Prostate gland (tissue), 2 donors: ENCODE data around the gene CIART. TPM values are rescaled to one million over a fixed set of nuclear protein-coding genes. Genes with fewer than 3 reads are reported as not detected.
"Not testable (repeated sequence)": the region's sequence is repeated elsewhere in the genome, so short reads cannot be mapped to it uniquely, and the experiment has no call there.

Experiments
- DNase-seq: peaks from one replicate; pipeline ENCODE4 v3.0.0-alpha.2; 2019; ENCODE audit warnings: low spot score
- H3K27ac ChIP-seq, 2 donors: fragments of 200-600 bp; sonication (generic); 2 replicates each; pipeline ENCODE4 v1.5.1; 2017 to 2019
- H3K27me3 ChIP-seq: fragments of 200-600 bp; sonication (generic); replicated peaks from 2 replicates; pipeline ENCODE4 v1.5.1; 2019; ENCODE audit not compliant: insufficient read depth
- H3K36me3 ChIP-seq, 2 donors: fragments of 200-600 bp; sonication (generic); 1 replicate in 1 of 2; 2 replicates in 1 of 2; pipeline versions ENCODE4 v1.5.1 to v1.8.1; 2017 to 2019
- H3K4me1 ChIP-seq: fragments of 200-600 bp; sonication (generic); replicated peaks from 2 replicates; pipeline ENCODE4 v1.5.1; 2019
- H3K4me3 ChIP-seq, 2 donors: fragments of 200-600 bp; sonication (generic); 2 replicates each; pipeline ENCODE4 v1.5.1; 2017 to 2019
- H3K9me3 ChIP-seq: fragments of 200-600 bp; sonication (generic); 2 replicates; pipeline ENCODE4 v1.5.1; 2017
- POLR2A ChIP-seq: fragments of 450-650 bp; IDR thresholded peaks from one replicate; pipeline ENCODE4 v1.6.1; 2016; ENCODE audit warnings: antibody characterized with exemption, mild to moderate bottlenecking
- POLR2AphosphoS5 ChIP-seq: sonication (generic); formaldehyde crosslinking; IDR thresholded peaks from one replicate; pipeline ENCODE4 v1.6.1; 2017; ENCODE audit warnings: antibody characterized with exemption
- WGBS: methylation state at CpG from one replicate; pipeline ENCODE4 v1.1.5; 2018; 5-methylcytosine and 5-hydroxymethylcytosine counted together
- intact Hi-C: fragments of 100-400 bp; cut with DNase I; formaldehyde crosslinking; loops from one replicate; pipeline ENCODE4 v1.14.2; 2022
- total RNA-seq, 2 donors: library from RNA; depleted of rRNA; stranded (reverse); fragments of >200 nt; gene quantifications; one replicate each; pipeline ENCODE4 v1.1.0, GENCODE V29; 2016
- TF ChIP-seq, protein P1 (sequence below), 4 experiments: fragments of 200-600 bp in 2 of 4; fragments of 450-650 bp in 2 of 4; sonication (generic) in 2 of 4; IDR thresholded peaks; 1 replicate in 3 of 4; 2 replicates in 1 of 4; pipeline ENCODE4 v1.5.1; 2016 to 2019; ENCODE audit warnings: antibody characterized with exemption in 4 of 4, mild to moderate bottlenecking in 2 of 4, moderate library complexity in 2 of 4

Gene CIART
- total RNA-seq, 2 donors from 2014 or later, result 6.9 to 10.1 TPM

DNA sequence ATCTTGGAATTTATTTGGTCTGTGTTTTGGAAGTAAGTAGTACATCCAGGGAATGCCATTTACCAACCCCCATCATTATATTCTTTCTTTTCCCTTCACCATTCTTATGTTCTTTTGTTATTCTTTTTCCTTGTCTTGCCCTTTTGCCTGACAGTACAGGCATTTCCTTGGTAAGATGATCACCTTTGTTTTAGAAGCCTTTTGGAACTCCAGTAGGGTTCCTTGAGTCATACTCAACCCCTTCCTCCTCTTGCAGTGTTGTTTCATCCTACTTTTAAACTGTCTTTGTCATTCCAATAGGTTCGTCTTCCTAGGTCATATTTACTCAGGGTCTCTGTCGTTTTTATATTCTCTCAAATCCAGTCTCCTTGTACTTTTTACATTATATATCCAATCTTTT, 20.5 kb downstream of the CIART start:
- H3K27ac ChIP-seq, result no peak overlapping the region
- no peaks in the 10 kb centered on the region for H3K27me3 ChIP-seq
- no peaks in the 10 kb centered on the region for H3K9me3 ChIP-seq
- no peak overlapping the region for H3K4me3 ChIP-seq
- intact Hi-C loops, result no loop called here
- 79% methylated on average over 2 of the region's 2 CpGs for WGBS
- TF ChIP-seq, protein P1, sequence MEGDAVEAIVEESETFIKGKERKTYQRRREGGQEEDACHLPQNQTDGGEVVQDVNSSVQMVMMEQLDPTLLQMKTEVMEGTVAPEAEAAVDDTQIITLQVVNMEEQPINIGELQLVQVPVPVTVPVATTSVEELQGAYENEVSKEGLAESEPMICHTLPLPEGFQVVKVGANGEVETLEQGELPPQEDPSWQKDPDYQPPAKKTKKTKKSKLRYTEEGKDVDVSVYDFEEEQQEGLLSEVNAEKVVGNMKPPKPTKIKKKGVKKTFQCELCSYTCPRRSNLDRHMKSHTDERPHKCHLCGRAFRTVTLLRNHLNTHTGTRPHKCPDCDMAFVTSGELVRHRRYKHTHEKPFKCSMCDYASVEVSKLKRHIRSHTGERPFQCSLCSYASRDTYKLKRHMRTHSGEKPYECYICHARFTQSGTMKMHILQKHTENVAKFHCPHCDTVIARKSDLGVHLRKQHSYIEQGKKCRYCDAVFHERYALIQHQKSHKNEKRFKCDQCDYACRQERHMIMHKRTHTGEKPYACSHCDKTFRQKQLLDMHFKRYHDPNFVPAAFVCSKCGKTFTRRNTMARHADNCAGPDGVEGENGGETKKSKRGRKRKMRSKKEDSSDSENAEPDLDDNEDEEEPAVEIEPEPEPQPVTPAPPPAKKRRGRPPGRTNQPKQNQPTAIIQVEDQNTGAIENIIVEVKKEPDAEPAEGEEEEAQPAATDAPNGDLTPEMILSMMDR (IDR thresholded peaks at IDR 0.05), result no peak
- TF ChIP-seq POLR2AphosphoS5 (no peak), POLR2A (no peak)
- DNase-seq, result no peak
- H3K4me1 ChIP-seq, result no peaks in the 10 kb centered on the region
- no peaks in the 10 kb centered on the region for H3K36me3 ChIP-seq

DNA sequence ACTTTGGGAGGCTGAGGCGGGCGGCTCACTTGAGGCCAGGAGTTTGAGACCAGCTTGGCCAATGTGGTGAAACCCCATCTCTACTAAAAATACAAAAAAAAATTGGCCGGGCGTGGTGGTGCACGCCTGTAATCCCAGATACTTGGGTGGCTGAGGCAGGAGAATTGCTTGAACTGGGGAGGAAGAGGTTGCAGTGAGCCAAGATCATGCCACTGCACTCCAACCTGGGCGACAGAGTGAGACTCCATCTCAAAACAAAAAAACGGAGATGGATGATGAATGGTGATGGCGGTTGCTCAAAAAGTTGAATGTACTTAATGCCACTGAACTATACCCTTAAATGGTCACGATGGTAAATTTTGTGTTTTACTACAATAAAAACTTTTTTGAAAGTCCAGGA, 26.2 kb downstream of the CIART start:
- H3K36me3 ChIP-seq, DNase-seq, H3K4me3 ChIP-seq, H3K4me1 ChIP-seq, H3K27me3 ChIP-seq, H3K9me3 ChIP-seq, H3K27ac ChIP-seq, intact Hi-C loops: not testable (repeated sequence)
- WGBS, result 94% methylated on average over 9 of the region's 9 CpGs

DNA sequence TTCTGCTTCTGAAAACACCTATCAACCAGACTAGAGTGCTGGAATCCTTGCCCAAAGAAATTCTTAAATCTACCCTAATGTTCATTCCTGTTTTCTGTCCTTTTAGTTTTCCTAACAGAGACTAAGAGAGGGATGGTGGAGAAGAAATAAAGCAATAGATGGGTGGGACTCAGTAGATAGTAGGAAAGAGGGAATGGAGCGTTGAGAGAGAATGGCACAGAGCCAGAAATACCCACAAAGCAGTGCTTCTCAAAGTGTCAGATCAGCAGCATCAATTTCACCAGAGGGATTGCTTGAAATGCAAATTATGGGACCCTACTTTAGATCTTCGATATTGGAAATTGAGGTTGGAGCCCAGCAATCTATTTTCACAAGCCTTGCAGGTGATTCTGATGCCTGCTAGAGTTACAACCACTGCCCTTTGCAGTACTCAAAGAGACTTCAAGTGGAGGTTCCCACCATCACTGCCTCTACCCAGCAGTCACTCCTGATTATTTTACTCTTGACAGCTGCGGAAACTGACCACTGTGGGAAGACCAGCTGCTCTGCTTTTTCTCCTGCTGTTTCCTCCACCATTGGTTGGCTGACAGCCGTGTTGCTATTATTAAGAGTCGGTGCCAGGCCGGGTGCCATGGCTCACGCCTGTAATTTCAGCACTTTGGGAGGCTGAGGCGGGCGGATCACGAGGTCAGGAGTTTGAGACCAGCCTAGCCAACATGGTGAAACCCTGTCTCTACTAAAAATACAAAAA, 27.6 kb downstream of the CIART start:
- intact Hi-C loops, result no loop called here
- no peaks in the 10 kb centered on the region for H3K36me3 ChIP-seq
- WGBS, result 84% methylated on average over 10 of the region's 10 CpGs
- DNase-seq, result no peak
- no peaks in the 10 kb centered on the region for H3K4me1 ChIP-seq
- H3K9me3 ChIP-seq, result no peaks in the 10 kb centered on the region
- no peak overlapping the region for H3K4me3 ChIP-seq
- H3K27me3 ChIP-seq, result no peaks in the 10 kb centered on the region
- no peak overlapping the region for H3K27ac ChIP-seq
- TF ChIP-seq, protein P1 (IDR thresholded peaks at IDR 0.05), result no peak
- no peak for TF ChIP-seq POLR2AphosphoS5
- TF ChIP-seq POLR2A, result no peak

DNA sequence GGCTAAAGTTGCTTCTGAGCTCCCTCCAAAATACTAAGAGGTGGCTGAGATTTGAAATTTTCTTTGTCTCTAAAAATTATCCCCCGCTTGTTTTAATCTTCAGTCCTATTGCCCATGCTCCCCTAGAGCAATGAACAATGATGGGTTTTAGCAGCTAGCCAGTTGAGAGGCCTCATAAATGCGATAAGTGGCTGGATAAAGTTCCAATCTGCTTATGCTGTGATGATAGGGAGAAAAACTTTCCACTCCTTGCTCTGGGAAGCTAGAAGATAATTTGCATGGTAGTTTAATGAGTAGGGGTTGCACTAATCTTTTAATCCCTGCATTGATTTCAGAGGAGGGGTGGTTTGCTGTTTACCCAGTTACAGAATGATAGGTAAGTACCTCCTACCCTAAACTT, 29.4 kb downstream of the CIART start:
- H3K36me3 ChIP-seq, result no peaks in the 10 kb centered on the region
- H3K4me1 ChIP-seq, result no peaks in the 10 kb centered on the region
- intact Hi-C loops, result no loop called here
- WGBS, result 96% methylated on average over 2 of the region's 2 CpGs
- no peak for TF ChIP-seq POLR2A
- TF ChIP-seq POLR2AphosphoS5, result no peak
- TF ChIP-seq, protein P1 (IDR thresholded peaks at IDR 0.05), result no peak
- no peak overlapping the region for H3K27ac ChIP-seq
- H3K9me3 ChIP-seq, result no peaks in the 10 kb centered on the region
- H3K27me3 ChIP-seq, result no peaks in the 10 kb centered on the region
- H3K4me3 ChIP-seq, result no peak overlapping the region
- DNase-seq, result no peak

DNA sequence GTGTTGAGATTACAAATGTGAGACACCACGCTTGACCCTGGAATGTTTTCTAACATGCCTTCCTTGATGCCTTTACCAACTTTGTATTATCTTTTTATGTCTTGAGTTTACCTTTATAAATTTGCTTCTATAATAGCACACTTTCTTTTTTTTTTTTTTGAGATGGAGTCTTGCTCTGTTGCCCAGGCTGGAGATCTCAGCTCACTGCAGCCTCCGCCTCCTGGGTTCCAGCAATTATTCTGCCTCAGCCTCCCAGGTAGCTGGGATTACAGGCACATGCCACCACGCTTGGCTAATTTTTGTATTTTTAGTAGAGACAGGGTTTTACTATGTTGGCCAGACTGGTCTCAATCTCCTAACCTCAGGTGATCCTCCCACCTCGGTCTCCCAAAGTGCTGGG, 32.3 kb downstream of the CIART start:
- H3K27me3 ChIP-seq, H3K9me3 ChIP-seq, H3K4me3 ChIP-seq, H3K36me3 ChIP-seq, intact Hi-C loops, DNase-seq, H3K27ac ChIP-seq, H3K4me1 ChIP-seq: not testable (repeated sequence)
- 90% methylated on average over 4 of the region's 4 CpGs for WGBS

DNA sequence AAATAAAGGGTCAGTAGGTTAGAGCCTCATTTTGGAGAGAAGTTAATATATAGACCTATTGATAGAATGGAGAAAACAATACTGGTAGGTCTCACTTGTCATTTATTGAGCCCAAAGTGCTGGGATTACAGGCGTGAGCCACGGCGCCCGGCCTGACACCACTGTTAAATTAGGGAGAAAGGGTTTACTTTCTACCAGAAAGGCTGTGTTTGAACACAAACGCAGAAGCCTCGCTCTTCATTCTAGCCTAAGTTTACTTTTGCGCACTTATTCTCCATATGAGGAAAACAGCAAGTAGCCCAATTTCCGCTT, 38.3 kb downstream of the CIART start:
- Histone ChIP-seq H3K9me3 (no peaks in the 10 kb centered on the region), H3K36me3 (no peaks in the 10 kb centered on the region), H3K27me3 (no peaks in the 10 kb centered on the region), H3K4me1 (no peaks in the 10 kb centered on the region), H3K4me3 (peak overlapping the region; percentile 67 to 69), H3K27ac (peak overlapping the region; percentile 78 to 90)
- WGBS, result 83% methylated on average over 8 of the region's 8 CpGs
- intact Hi-C loops, result no loop called here
- TF ChIP-seq POLR2AphosphoS5 (no peak), POLR2A (no peak)
- TF ChIP-seq, protein P1 (IDR thresholded peaks at IDR 0.05), result no peak
- DNase-seq, result no peak
